GM12878 (cell line): ENCODE data around the gene CST8. TPM values are rescaled to one million over a fixed set of nuclear protein-coding genes. Genes with fewer than 3 reads are reported as not detected.

Experiments
- ATAC-seq: fragments of 200-7000 bp; cut with Tn5 transposase; 3 replicates; pipeline ENCODE4 v1.9.1; 2020; ENCODE audit warnings: mild to moderate bottlenecking, moderate library complexity
- BruUV-seq: library from RNA; stranded (reverse); fragments of 400-500 nt; replicated peaks from 2 replicates; lab custom pipeline; 2021; lab: Mats Ljungman, UMichigan
- CTCF ChIA-PET: fragments of 300-600 bp; sonication (Branson Sonifier 250); formaldehyde crosslinking; extraction: SDS; loops from one replicate; lab custom pipeline; 2021; ENCODE audit warnings: inconsistent platforms; lab: Yijun Ruan, JAX
- POLR2A ChIA-PET: fragments of 350-600 bp; formaldehyde crosslinking; extraction: SDS; loops from one replicate; lab custom pipeline; 2021; ENCODE audit warnings: inconsistent platforms; lab: Charles Lee
- RAD21 ChIA-PET: fragments of 300-600 bp; sonication (Branson Sonifier 250); formaldehyde crosslinking; loops from one replicate; lab custom pipeline; 2023; ENCODE audit warnings: antibody characterized with exemption; ENCODE audit not compliant: unreplicated experiment; lab: Charles Lee
- SMC1A ChIA-PET: fragments of 300-600 bp; sonication (Branson Sonifier 250); formaldehyde crosslinking; loops from one replicate; lab custom pipeline; 2023; ENCODE audit not compliant: unreplicated experiment, uncharacterized antibody; lab: Charles Lee
- DNase-seq: peaks from one replicate; pipeline ENCODE4 v3.0.0-alpha.2; 2011; ENCODE audit warnings: low read depth, low spot score
- FAIRE-seq: peaks from 3 replicates; lab custom pipeline; 2011; peaks lifted over from hg19 to GRCh38; lab: Jason Lieb, UNC
- H2AFZ ChIP-seq: 2 replicates; pipeline ENCODE4 v1.6.0; 2011; ENCODE audit warnings: low read depth, low read length, control low read depth; ENCODE audit not compliant: control insufficient read depth
- H3K27ac ChIP-seq: 2 replicates; pipeline ENCODE4 v1.5.1; 2011; ENCODE audit warnings: control low read depth; ENCODE audit not compliant: control insufficient read depth, insufficient read depth
- H3K27me3 ChIP-seq, 2 experiments: replicated peaks in 1 of 2; 2 replicates each; pipeline versions ENCODE4 v1.6.0 to v1.6.1; 2011; ENCODE audit warnings: low read length in 1 of 2; ENCODE audit not compliant: control insufficient read depth in 2 of 2, insufficient read depth in 2 of 2
- H3K36me3 ChIP-seq, 2 experiments: 2 replicates each; pipeline ENCODE4 v1.5.1; 2011; ENCODE audit warnings: low read length in 1 of 2; ENCODE audit not compliant: control insufficient read depth in 2 of 2, insufficient read depth in 2 of 2
- H3K4me1 ChIP-seq: 2 replicates; pipeline ENCODE4 v1.6.1; 2011; ENCODE audit warnings: mild to moderate bottlenecking, low read length, moderate library complexity, mixed read lengths; ENCODE audit not compliant: control insufficient read depth, insufficient read depth
- H3K4me2 ChIP-seq: 2 replicates; pipeline ENCODE4 v1.6.0; 2011; ENCODE audit warnings: control low read depth; ENCODE audit not compliant: control insufficient read depth, insufficient read depth
- H3K4me3 ChIP-seq: fragments of 200-600 bp; sonication (generic); 2 replicates; pipeline ENCODE4 v1.5.1; 2016
- H3K79me2 ChIP-seq: 2 replicates; pipeline ENCODE4 v1.6.0; 2011; ENCODE audit warnings: low read length; ENCODE audit not compliant: control insufficient read depth, insufficient read depth
- H3K9ac ChIP-seq: 2 replicates; pipeline ENCODE4 v1.8.0; 2011; ENCODE audit warnings: low read length, control low read depth, mixed read lengths; ENCODE audit not compliant: control insufficient read depth, insufficient read depth
- H3K9me3 ChIP-seq: replicated peaks from 3 replicates; pipeline ENCODE4 v1.5.1; 2011; ENCODE audit warnings: mild to moderate bottlenecking, low read length; ENCODE audit not compliant: control insufficient read depth, insufficient read depth
- H4K20me1 ChIP-seq: 2 replicates; pipeline ENCODE4 v1.6.0; 2011; ENCODE audit not compliant: control insufficient read depth, insufficient read depth
- BCL3 ChIP-seq: IDR thresholded peaks from 2 replicates; pipeline ENCODE4 v1.6.1; 2011; ENCODE audit warnings: borderline replicate concordance, low read depth, mild to moderate bottlenecking, moderate library complexity, low read length; ENCODE audit not compliant: insufficient read depth, poor library complexity, severe bottlenecking
- BMI1 ChIP-seq: fragments of 450-650 bp; IDR thresholded peaks from 2 replicates; pipeline ENCODE4 v1.6.1; 2016; ENCODE audit warnings: mild to moderate bottlenecking, moderate library complexity, borderline replicate concordance
- BRCA1 ChIP-seq: IDR thresholded peaks from 2 replicates; pipeline ENCODE4 v1.6.1; 2011; ENCODE audit warnings: low read depth, low read length, improper control_type of control experiment
- CBFB ChIP-seq: IDR thresholded peaks from 2 replicates; pipeline ENCODE4 v1.6.1; 2016; ENCODE audit warnings: antibody characterized with exemption, low read depth
- CTCF ChIP-seq, 3 experiments: IDR thresholded peaks in 2 of 3; conservative IDR thresholded peaks in 1 of 3; 2 replicates each; pipeline ENCODE4 v1.5.1; 2011; ENCODE audit warnings: low read depth in 3 of 3, low read length in 3 of 3, mild to moderate bottlenecking in 3 of 3, control low read depth in 2 of 3, moderate library complexity in 2 of 3, inconsistent platforms in 1 of 3, mixed read lengths in 1 of 3; ENCODE audit not compliant: control insufficient read depth in 2 of 3, insufficient read depth in 1 of 3; ENCODE audit errors: extremely low read depth in 1 of 3
- EP300 ChIP-seq, 2 experiments: fragments of 150-350 bp in 1 of 2; IDR thresholded peaks; 2 replicates each; pipeline ENCODE4 v1.6.1; 2011 to 2012; ENCODE audit warnings: low read depth in 2 of 2, low read length in 2 of 2, borderline replicate concordance in 1 of 2, improper control_type of control experiment in 1 of 2, inconsistent platforms in 1 of 2; ENCODE audit not compliant: control insufficient read depth in 1 of 2
- ETV6 ChIP-seq, 2 experiments: fragments of 450-650 bp in 1 of 2; IDR thresholded peaks in 1 of 2; conservative IDR thresholded peaks in 1 of 2; 2 replicates each; pipeline ENCODE4 v1.6.1; 2014; ENCODE audit warnings: antibody characterized with exemption in 1 of 2, borderline replicate concordance in 1 of 2, low read depth in 1 of 2, mild to moderate bottlenecking in 1 of 2, moderate library complexity in 1 of 2
- FOXK2 ChIP-seq: fragments of 450-650 bp; IDR thresholded peaks from 2 replicates; pipeline ENCODE4 v1.6.1; 2017; ENCODE audit warnings: mild to moderate bottlenecking, moderate library complexity
- NFYB ChIP-seq: IDR thresholded peaks from 2 replicates; pipeline ENCODE4 v1.6.1; 2011; ENCODE audit warnings: low read depth, mild to moderate bottlenecking, low read length, improper control_type of control experiment, moderate library complexity; ENCODE audit not compliant: insufficient read depth
- NR2C1 ChIP-seq: fragments of 450-650 bp; IDR thresholded peaks from 2 replicates; pipeline ENCODE4 v1.6.1; 2017; ENCODE audit warnings: antibody characterized with exemption, mild to moderate bottlenecking, moderate library complexity
- PAX8 ChIP-seq: fragments of 450-650 bp; IDR thresholded peaks from 2 replicates; pipeline ENCODE4 v1.6.1; 2017; ENCODE audit warnings: mild to moderate bottlenecking, moderate library complexity
- SMAD1 ChIP-seq: fragments of 450-650 bp; IDR thresholded peaks from 2 replicates; pipeline ENCODE4 v1.6.1; 2018; ENCODE audit warnings: mild to moderate bottlenecking, low read depth; ENCODE audit not compliant: partially characterized antibody
- WGBS: methylation state at CpG from one replicate; pipeline ENCODE4 v1.1.6; 2016; ENCODE audit warnings: low lambda C conversion rate; ENCODE audit not compliant: insufficient replicate concordance, insufficient coverage; ENCODE audit errors: missing lambda C conversion rate; 5-methylcytosine and 5-hydroxymethylcytosine counted together
- in situ Hi-C: fragments of 300-500 bp; cut with MboI; formaldehyde crosslinking; loops from 9 replicates; pipeline ENCODE4 v1.14.3; 2018; ENCODE audit warnings: mixed read lengths
- intact Hi-C: fragments of 100-400 bp; cut with micrococcal nuclease; formaldehyde crosslinking; loops from one replicate; pipeline ENCODE4 v1.14.2; 2022; ENCODE audit not compliant: unreplicated experiment
- polyA plus RNA-seq, 11 experiments: library from polyadenylated mRNA; depleted of rRNA in 4 of 11; unstranded in 6 of 11; stranded (reverse) in 5 of 11; fragments of >200 nt; fragmentation: Nextera tagmentation in 4 of 11; fragmentation: Illumina TruSeq in 1 of 11; extraction: Ambion mirVana in 4 of 11; extraction: Trizol in 1 of 11; gene quantifications; 1 replicate in 1 of 11; 2 replicates in 10 of 11; pipeline versions ENCODE4 v1.2.1 to v1.2.3, GENCODE V29; 2011 to 2016; ENCODE audit warnings: inconsistent platforms in 2 of 11, missing spikeins in 2 of 11, low read depth in 1 of 11
- total RNA-seq, 4 experiments: library from RNA; depleted of rRNA in 3 of 4; stranded (reverse); fragments of >200 nt in 3 of 4; fragmentation: Illumina TruSeq in 1 of 4; extraction: Trizol in 1 of 4; gene quantifications; 2 replicates each; pipeline versions ENCODE4 v1.2.1 to v1.2.3, GENCODE V29; 2013 to 2021

CST8 gene
- total and polyA plus RNA-seq, 10 of the 15 experiments (the other 5 are each of a cell fraction or from before 2014, with no cell fraction given) = not detected

GRCh38 chr20:23508449-23509229, 17.7 kb downstream of the CST8 start:
- Histone ChIP-seq H3K27ac (no peak overlapping the region), H3K79me2 (no peaks in the 10 kb centered on the region), H3K4me1 (no peaks in the 10 kb centered on the region), H3K4me3 (no peak overlapping the region), H3K9me3 (no peaks in the 10 kb centered on the region; the same call in 2 of the 3 replicates), H3K27me3 (no peaks in the 10 kb centered on the region), H4K20me1 (no peaks in the 10 kb centered on the region), H3K9ac (no peak overlapping the region), H3K36me3 (no peaks in the 10 kb centered on the region), H2AFZ (no peak overlapping the region), H3K4me2 (no peak overlapping the region)
- intact Hi-C loops (no loop called here), in situ Hi-C loops (no loop called here)
- DNase-seq (no peak), FAIRE-seq (no peak), ATAC-seq (no peak)
- BruUV-seq = no TSS peak
- SMC1A ChIA-PET = no interaction called here
- RAD21 ChIA-PET = no interaction called here
- POLR2A ChIA-PET = no interaction called here
- TF ChIP-seq BMI1 (no peak), NFYB (no peak), NR2C1 (no peak), FOXK2 (0 out of 2 replicates have a peak, but pooled peaks have one; percentile 9), CBFB (no peak)
- WGBS = 12% methylated on average over 8 of the region's 8 CpGs
- CTCF ChIA-PET = no interaction called here

- Histone ChIP-seq H2AFZ (no peak overlapping the region), H3K27ac (no peak overlapping the region), H3K4me1 (no peaks in the 10 kb centered on the region), H3K9ac (no peak overlapping the region), H3K79me2 (no peaks in the 10 kb centered on the region), H3K9me3 (peaks cover 2% of the 10 kb centered on the region; the same call in 1 of the 3 replicates), H3K27me3 (no peaks in the 10 kb centered on the region), H3K4me3 (no peak overlapping the region), H4K20me1 (no peaks in the 10 kb centered on the region), H3K36me3 (no peaks in the 10 kb centered on the region), H3K4me2 (no peak overlapping the region)
- DNase-seq = no peak
- in situ Hi-C loops (no loop called here), intact Hi-C loops (no loop called here)
- no peak for ATAC-seq
- ChIA-PET SMC1A (no interaction called here), RAD21 (no interaction called here), POLR2A (no interaction called here), CTCF (no interaction called here)
- BruUV-seq = no TSS peak
- WGBS = 26% methylated on average over 10 of the region's 10 CpGs
- FAIRE-seq = no peak
- TF ChIP-seq CTCF (IDR thresholded peaks at IDR 0.05 in 2 of 3, conservative IDR thresholded peaks at IDR 0.05 in 1 of 3; ENCODE audit: control insufficient read depth in 2 of 3, extremely low read depth in 1 of 3, insufficient read depth in 1 of 3, low read depth in 3 of 3, low read length in 3 of 3) = no peak
- TF ChIP-seq SMAD1 = no peak
- TF ChIP-seq PAX8 = no peak
- no peak for TF ChIP-seq BCL3
- TF ChIP-seq EP300 (IDR thresholded peaks at IDR 0.05; ENCODE audit: borderline replicate concordance in 1 of 2, control insufficient read depth in 1 of 2, low read depth in 2 of 2, low read length in 2 of 2) = no peak
- no peak for TF ChIP-seq ETV6 (conservative IDR thresholded peaks at IDR 0.05 in 1 of 2, IDR thresholded peaks at IDR 0.05 in 1 of 2; ENCODE audit: borderline replicate concordance in 1 of 2, low read depth in 1 of 2)
- no peak for TF ChIP-seq BRCA1
Observed at GRCh38 chr20:23509247-23509913, 18.5 kb downstream of the CST8 start.
